HG03159 (cell line): ENCODE measurements around the gene ADAM17.
"Not testable (repeated sequence)": the region's sequence is repeated elsewhere in the genome, so short reads cannot be mapped to it uniquely, and the experiment has no call there.

Source experiments
- ATAC-seq: cut with Tn5 transposase; IDR thresholded peaks from one replicate; pipeline ENCODE4 v1.9.1; 2021; ENCODE audit warnings: mild to moderate bottlenecking, moderate library complexity; ENCODE audit not compliant: unreplicated experiment

Gene ADAM17

GRCh38 chr2:9527995-9528787, 27.4 kb downstream of the ADAM17 start:
- no peak for ATAC-seq

DNA sequence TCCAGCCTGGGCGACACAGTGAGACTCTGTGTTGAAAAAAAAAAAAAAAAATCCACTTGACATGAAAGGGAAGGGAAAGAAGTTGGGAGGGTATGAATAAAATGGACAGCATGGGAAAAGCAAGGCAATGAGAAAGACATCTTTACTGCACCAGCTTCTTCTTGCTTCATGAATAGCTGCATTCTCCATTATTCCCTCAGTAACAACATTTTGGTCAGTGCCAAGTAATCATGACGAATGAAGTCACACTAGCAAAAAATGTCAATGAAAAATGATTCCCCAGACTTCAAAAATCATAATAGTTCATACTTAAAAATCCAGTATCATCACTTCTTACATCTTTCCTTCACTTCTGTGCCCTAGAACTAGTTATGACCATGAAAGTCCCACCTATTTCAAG, 30.4 kb downstream of the ADAM17 start:
- ATAC-seq, result no peak

- ATAC-seq, result no peak
Observed at GRCh38 chr2:9524291-9524690, 31.3 kb downstream of the ADAM17 start.

DNA sequence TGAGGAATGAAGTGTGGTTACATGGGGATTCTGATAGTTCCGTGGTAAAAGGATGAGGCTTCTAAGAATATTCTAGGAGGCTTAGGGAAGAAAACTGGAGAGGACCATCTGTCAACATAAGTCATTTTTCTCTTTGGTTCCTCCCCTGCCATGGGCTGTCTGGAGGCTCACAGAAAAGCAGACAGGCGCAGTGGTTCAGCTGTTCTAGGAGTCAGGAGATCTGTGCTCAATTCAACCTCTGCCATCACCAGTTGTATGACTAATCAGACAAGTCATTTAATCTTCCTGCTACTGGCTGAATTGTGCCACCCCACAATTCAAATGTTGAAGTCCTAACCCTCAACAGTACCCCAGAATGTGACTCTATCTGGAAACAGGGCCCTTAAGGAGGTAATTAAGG, 36.4 kb downstream of the ADAM17 start:
- no peak for ATAC-seq

- ATAC-seq, result no peak
Observed at GRCh38 chr2:9518780-9519179, 36.9 kb downstream of the ADAM17 start.

DNA sequence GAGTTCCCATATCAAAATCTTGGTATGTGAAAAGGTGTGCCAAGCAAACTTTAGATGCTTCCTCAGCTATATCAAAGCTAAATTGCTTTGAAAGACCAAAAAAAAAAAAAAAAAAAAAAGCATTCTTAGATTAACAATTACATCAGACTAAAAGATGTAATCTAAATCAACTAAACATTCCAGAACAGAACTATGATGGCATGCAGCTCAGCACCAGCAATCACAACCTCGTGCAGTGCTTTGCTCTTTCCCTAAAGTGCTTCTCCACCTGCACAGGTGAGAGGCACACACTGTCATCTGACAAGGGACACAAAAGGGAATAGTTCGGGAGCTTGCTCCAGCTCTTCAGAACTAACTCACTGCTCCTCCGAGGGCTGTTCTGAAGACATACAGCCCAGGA, 37.5 kb downstream of the ADAM17 start:
- ATAC-seq, result no peak

DNA sequence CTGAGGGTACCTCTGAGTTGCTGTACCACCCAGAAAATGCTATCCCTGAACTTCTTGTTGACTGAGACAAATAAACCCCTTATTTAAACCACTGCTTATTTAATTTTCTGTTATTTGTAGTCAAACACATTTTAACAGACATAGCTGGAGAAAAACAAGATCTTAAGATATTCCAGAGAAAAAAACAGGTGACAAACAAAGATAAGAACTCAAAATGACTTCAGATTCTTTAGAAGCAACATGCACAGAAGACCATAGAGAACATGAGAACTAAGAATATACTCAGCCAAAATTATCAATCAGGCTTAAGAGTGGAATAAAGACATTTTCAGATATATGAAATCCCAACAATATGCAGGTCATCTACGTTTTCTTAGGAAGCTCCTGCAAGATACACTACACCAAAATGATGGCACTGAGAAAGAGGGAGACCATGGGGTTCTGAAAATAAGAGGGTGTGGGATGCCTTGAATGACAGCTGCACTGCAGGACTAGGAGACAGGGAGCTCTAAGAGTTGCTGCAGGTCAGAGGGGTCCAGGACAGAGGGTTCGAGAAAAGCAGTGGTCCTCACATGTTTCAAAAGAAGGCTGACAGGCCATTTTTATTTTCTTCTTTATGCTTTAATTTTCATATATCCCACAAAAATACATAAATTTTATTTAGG, 38.4 kb downstream of the ADAM17 start:
- no peak for ATAC-seq

DNA sequence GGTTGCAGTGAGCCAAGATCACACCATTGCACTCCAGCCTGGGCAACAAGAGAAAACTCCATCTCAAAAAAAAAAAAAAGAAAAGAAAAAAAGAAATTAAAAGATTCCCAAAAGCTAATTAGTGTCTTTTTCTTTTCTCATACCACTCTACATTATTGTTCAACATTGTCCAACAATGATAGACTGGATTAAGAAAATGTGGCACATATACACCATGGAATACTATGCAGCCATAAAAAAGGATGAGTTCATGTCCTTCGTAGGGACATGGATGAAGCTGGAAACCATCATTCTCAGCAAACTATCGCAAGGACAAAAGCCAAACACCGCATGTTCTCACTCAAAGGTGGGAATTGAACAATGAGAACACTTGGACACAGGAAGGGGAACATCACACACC, 41.7 kb downstream of the ADAM17 start:
- not testable (repeated sequence) for ATAC-seq

GRCh38 chr2:9508931-9509330, 46.7 kb downstream of the ADAM17 start:
- ATAC-seq, result no peak

- no peak for ATAC-seq
Observed at GRCh38 chr2:9498210-9498609, 57.4 kb downstream of the ADAM17 start.

DNA sequence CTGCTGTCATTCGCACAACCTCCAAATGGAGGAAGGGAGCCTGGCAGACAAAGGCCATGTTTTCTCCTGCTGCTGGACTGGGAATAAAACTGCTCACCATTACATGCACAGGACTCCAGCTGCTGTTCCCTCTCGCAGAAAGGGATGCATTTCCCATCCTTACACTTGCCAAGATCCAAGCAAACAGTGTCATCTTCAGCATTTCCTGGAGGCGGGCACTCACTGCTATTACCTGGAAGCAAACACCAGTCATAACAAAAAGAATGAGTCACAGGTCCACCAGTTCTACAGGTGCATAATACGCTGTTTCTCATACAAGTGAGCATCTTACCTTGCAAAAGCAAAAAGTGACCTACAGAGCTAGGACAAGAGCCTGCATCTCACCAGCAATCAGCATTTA, 58.6 kb downstream of the ADAM17 start:
- ATAC-seq, result no peak

GRCh38 chr2:9494081-9494480, 61.5 kb downstream of the ADAM17 start:
- no peak for ATAC-seq

GRCh38 chr2:9493478-9493877, 62.2 kb downstream of the ADAM17 start:
- ATAC-seq, result no peak

DNA sequence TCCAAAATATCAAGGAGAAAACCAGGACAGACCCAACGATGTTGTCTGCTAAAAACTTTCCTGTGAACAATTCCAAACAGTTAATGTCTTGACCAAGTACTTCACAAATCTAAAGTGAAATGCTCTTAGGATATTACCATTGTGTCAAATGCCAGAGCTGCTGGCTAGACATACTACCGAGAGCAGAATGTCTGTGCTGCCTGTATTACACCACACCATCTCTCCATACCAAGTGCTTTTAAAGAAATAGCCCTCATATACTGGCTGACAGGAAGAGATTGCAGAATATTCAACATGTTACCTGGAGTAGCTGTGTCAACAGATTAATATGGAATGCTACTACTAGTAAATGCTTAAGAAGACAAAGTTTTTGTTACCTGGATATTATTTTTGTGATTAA, 62.7 kb downstream of the ADAM17 start:
- no peak for ATAC-seq

DNA sequence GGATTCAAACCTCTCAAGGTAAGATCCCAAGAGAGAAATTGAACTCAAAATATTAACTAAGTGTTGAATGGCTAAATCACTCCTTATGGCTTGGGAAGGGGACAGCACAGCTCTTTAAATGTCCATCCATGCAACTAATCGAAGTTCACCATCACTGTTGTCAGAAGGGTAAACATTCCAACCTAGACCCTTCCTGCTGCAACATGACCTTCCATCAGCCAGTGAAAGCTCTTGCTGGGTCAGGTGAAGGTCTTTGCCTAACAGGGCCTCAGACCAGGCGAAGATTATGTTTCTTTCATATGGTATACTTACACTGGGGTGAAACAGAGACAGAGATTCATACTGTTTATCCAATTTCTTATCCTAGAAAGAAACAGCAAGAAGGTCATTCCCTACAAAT, 64.8 kb downstream of the ADAM17 start:
- ATAC-seq, result no peak

DNA sequence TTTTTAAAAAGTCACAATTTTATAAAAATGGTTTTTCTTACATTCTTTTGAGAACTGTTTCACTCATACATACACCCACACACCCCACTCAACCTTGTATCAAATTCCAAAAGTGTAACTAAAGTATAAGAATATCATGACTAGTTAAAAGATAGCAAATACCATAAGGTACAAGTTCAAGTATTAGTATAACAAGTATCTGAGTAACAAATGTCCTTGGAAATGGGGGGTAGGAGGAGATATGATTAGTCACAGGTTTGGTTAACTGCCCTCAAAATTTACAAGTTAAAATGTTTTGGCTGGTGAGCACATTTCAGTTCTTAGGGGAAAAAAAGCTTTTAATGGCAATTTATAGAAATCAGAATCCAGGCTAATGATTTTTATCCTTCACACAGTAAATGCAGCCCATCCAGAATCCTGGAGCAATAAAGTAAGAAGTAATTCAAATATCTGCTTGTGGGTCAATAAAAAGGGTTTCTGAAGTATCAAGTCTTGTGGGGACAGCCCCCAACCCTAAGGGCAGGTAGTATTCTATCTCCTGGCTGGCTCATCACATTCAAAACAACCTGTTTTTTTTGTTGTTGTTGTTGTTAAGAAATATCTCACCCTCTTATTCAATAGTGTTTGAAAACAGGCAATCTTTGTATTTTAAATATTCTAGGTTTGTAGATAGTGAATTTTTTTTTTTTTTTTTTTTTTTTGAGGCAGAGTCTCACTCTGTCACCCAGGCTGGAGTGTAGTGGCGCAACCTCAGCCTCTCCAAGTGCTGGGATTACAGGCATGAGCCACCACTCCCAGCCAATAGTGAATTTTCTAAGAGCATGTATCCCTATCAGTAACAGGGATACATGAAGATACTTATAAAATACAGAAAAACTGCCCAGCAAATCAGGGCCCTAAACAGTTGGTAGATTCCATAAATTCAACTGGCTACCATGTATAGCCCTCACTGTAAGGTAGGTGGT, 66.8 kb downstream of the ADAM17 start:
- no peak for ATAC-seq

DNA sequence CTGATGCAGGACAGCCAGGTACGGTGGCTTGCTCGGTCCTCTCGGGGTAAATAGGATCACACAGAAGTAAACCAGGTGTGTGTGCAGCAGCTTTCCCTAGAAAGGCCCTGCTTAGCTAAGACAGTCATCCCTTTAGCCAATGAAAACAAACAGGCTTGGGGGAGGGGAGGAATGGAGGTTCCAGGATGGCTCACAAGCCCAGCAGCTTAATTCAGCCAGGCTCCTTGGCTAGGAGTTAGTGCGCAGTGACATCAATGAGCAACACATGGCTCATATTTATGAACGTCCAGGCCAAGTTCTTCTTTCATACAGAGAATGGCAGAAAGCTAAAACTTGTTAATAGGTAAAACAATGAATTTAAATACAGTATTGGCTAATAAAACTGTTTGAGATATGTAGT, 71.1 kb downstream of the ADAM17 start:
- no peak for ATAC-seq

DNA sequence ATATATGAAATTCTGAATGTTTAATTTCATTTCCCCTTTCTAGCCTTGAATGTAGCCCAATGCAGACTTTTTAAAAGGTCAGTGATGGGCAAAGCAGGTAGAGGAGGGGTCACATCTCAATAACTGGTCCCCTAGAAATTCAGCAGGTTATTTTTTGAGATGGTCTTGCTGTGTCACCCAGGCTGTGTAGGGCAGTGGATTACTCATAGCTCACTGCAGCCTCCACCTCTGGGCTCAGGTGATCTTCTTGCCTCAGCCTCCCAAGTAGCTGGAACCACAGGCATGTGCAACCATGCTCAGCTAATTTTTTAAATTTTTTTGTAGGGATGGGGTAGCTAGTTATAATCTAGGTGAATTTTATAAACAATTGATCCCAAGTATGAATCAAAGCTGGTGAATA, 72.5 kb downstream of the ADAM17 start:
- no peak for ATAC-seq

GRCh38 chr2:9480157-9480556, 75.5 kb downstream of the ADAM17 start:
- ATAC-seq, result no peak

DNA sequence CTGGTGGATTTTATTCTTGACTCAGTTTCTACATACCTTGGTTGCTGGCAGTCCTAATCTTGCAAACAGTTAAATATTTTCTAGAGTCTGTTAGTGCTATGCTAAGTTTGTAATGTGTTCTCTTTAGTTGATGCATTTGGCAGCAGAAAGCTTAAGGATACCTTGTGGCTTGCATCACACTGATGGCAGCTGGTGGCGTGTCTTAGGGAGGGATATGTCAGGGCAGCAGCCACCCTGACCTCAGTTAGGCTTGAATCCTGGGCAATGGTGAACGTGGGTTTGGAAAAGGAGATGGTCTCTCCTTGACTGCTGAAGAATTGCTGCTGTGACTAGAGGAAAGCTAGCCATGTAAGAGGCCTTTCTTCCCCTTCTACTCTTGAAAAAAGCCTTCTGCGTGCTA, 77.1 kb downstream of the ADAM17 start:
- no peak for ATAC-seq

GRCh38 chr2:9477914-9478313, 77.7 kb downstream of the ADAM17 start:
- ATAC-seq, result no peak
